ENCODE results near the gene SLC16A10. TPM values are rescaled to one million over a fixed set of nuclear protein-coding genes. Genes with fewer than 3 reads are reported as not detected.

SLC16A10 gene
- total and polyA plus RNA-seq, 2 of the 13 experiments (the other 11 are each of a cell fraction or from before 2014, with no cell fraction given) = 8.2 to 20.1 TPM

DNA sequence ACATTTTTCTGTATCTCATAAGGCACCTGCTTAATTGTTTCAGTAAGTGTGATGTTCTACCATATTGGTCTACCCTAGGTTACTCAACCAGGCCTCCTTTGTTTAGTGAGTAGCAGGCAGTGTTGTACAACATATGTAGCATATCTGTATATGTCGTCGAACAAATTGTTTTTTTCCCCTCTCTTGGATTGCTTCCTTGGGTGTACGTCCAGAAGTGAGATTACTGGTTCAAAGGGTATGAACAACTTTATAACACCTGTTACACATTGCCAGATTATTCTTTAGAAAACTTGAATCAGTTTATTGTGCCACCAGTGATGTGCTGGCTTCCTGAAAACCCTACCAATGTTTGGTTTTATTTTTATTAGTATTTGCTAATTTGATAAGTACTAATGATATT lies 14.7 kb downstream of the SLC16A10 start:
- ChIA-PET CTCF (ENCODE audit: low intra/inter-chr PET ratio, low total read pairs) (no interaction called here), POLR2A (no interaction called here)
- Histone ChIP-seq H2AFZ (ENCODE audit: low read length) (no peak overlapping the region), H3K9me3 (ENCODE audit: low read length) (peaks cover 5% of the 10 kb centered on the region; the same call in 1 of the 2 replicates), H3K4me2 (ENCODE audit: low read depth, low read length) (no peak overlapping the region), H3K27ac (ENCODE audit: extremely low read length, insufficient read depth, low read length) (no peak overlapping the region), H3K36me3 (replicated peaks in 1 of 2; ENCODE audit: control insufficient read depth in 1 of 2, insufficient read depth in 2 of 2, low read length in 2 of 2) (no peaks in the 10 kb centered on the region), H3K27me3 (ENCODE audit: control insufficient read depth in 1 of 2, insufficient read depth in 2 of 2, low read length in 2 of 2) (no peaks in the 10 kb centered on the region; a peak in 1 of 5 replicates), H3K4me1 (ENCODE audit: insufficient read depth, low read length) (peaks cover 28% of the 10 kb centered on the region), H3K9ac (ENCODE audit: insufficient read depth, low read depth, low read length) (no peak overlapping the region), H3K4me3 (replicated peaks in 1 of 3; ENCODE audit: insufficient read depth in 1 of 3, low read depth in 2 of 3, low read length in 3 of 3) (no peak overlapping the region), H4K20me1 (ENCODE audit: insufficient read depth, low read length) (no peaks in the 10 kb centered on the region), H3K79me2 (ENCODE audit: insufficient read depth, low read length) (peaks cover 8% of the 10 kb centered on the region)
- DNase-seq (ENCODE audit: low spot score) = no peak
- no TSS peak for BruUV-seq (replicated peaks)
- FAIRE-seq = no peak
- 93% methylated on average over 3 of the region's 3 CpGs for WGBS (ENCODE audit: low lambda C conversion rate)
- intact Hi-C loops (cut with micrococcal nuclease; ENCODE audit: unreplicated experiment) = no loop called here
- no peak for TF ChIP-seq MTF1 (CRISPR knock-in tag; IDR thresholded peaks at IDR 0.05)
- TF ChIP-seq, protein P1, sequence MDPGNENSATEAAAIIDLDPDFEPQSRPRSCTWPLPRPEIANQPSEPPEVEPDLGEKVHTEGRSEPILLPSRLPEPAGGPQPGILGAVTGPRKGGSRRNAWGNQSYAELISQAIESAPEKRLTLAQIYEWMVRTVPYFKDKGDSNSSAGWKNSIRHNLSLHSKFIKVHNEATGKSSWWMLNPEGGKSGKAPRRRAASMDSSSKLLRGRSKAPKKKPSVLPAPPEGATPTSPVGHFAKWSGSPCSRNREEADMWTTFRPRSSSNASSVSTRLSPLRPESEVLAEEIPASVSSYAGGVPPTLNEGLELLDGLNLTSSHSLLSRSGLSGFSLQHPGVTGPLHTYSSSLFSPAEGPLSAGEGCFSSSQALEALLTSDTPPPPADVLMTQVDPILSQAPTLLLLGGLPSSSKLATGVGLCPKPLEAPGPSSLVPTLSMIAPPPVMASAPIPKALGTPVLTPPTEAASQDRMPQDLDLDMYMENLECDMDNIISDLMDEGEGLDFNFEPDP (CRISPR knock-in tag; conservative IDR thresholded peaks at IDR 0.05) = no peak
- TF ChIP-seq MEIS1 (CRISPR knock-in tag; IDR thresholded peaks at IDR 0.05; ENCODE audit: borderline replicate concordance) = no peak
- TF ChIP-seq SP5 (CRISPR knock-in tag; IDR thresholded peaks at IDR 0.05; ENCODE audit: borderline replicate concordance, low read depth) = no peak
- TF ChIP-seq ZNF816 (CRISPR knock-in tag; IDR thresholded peaks at IDR 0.05; ENCODE audit: borderline replicate concordance) = no peak
- TF ChIP-seq SRSF1 (optimal IDR thresholded peaks at IDR 0.05; ENCODE audit: low read depth, low read length) = no peak
- TF ChIP-seq, protein P2, sequence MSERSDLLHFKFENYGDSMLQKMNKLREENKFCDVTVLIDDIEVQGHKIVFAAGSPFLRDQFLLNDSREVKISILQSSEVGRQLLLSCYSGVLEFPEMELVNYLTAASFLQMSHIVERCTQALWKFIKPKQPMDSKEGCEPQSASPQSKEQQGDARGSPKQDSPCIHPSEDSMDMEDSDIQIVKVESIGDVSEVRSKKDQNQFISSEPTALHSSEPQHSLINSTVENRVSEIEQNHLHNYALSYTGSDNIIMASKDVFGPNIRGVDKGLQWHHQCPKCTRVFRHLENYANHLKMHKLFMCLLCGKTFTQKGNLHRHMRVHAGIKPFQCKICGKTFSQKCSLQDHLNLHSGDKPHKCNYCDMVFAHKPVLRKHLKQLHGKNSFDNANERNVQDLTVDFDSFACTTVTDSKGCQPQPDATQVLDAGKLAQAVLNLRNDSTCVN (CRISPR knock-in tag; IDR thresholded peaks at IDR 0.05; ENCODE audit: borderline replicate concordance) = no peak
- no peak for TF ChIP-seq ZNF335 (CRISPR knock-in tag; IDR thresholded peaks at IDR 0.05)
- no peak for TF ChIP-seq ZNF235 (CRISPR knock-in tag; IDR thresholded peaks at IDR 0.05; ENCODE audit: borderline replicate concordance)
- no peak for TF ChIP-seq CEBPB (IDR thresholded peaks at IDR 0.05; ENCODE audit: borderline replicate concordance, low read depth, low read length)
- TF ChIP-seq, protein P3, sequence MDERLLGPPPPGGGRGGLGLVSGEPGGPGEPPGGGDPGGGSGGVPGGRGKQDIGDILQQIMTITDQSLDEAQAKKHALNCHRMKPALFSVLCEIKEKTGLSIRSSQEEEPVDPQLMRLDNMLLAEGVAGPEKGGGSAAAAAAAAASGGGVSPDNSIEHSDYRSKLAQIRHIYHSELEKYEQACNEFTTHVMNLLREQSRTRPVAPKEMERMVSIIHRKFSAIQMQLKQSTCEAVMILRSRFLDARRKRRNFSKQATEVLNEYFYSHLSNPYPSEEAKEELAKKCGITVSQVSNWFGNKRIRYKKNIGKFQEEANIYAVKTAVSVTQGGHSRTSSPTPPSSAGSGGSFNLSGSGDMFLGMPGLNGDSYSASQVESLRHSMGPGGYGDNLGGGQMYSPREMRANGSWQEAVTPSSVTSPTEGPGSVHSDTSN (CRISPR knock-in tag; IDR thresholded peaks at IDR 0.05) = no peak
- TF ChIP-seq ZNF121 (CRISPR knock-in tag; IDR thresholded peaks at IDR 0.05) = no peak
- ATAC-seq = no peak
- in situ Hi-C loops (cut with HindIII; ENCODE audit: extremely low pct_ligation_motif_present, low pct_unique_long_range_greater_than_20kb) = no loop called here
